Astrocyte (in vitro differentiated cells and primary cell): ENCODE results near the gene PARN. TPM values are rescaled to one million over a fixed set of nuclear protein-coding genes. Genes with fewer than 3 reads are reported as not detected.

Experiments used
- DNase-seq: peaks from one replicate; pipeline ENCODE4 v3.0.0-alpha.2; 2010; ENCODE audit warnings: low read depth
- FAIRE-seq: peaks from 2 replicates; lab custom pipeline; 2011; peaks lifted over from hg19 to GRCh38; lab: Jason Lieb, UNC
- H2AFZ ChIP-seq: 2 replicates; pipeline ENCODE4 v1.6.0; 2012; ENCODE audit warnings: low read depth, low read length, inconsistent platforms
- H3K27ac ChIP-seq: 2 replicates; pipeline ENCODE4 v1.5.1; 2011; ENCODE audit warnings: low read depth, low read length, inconsistent platforms
- H3K27me3 ChIP-seq: 2 replicates; pipeline ENCODE4 v1.6.0; 2011; ENCODE audit warnings: low read length, inconsistent platforms; ENCODE audit not compliant: insufficient read depth
- H3K36me3 ChIP-seq: 2 replicates; pipeline ENCODE4 v1.5.1; 2011; ENCODE audit warnings: low read length, inconsistent platforms; ENCODE audit not compliant: insufficient read depth
- H3K4me1 ChIP-seq: 2 replicates; pipeline ENCODE4 v1.5.1; 2011; ENCODE audit warnings: low read length, inconsistent platforms; ENCODE audit not compliant: insufficient read depth
- H3K4me2 ChIP-seq: 2 replicates; pipeline ENCODE4 v1.6.0; 2012; ENCODE audit warnings: low read length, inconsistent platforms
- H3K4me3 ChIP-seq: 2 replicates; pipeline ENCODE4 v1.5.1; 2011; ENCODE audit warnings: low read depth, mild to moderate bottlenecking, low read length, inconsistent platforms; ENCODE audit not compliant: insufficient read depth
- H3K79me2 ChIP-seq: 2 replicates; pipeline ENCODE4 v1.6.0; 2012; ENCODE audit warnings: mild to moderate bottlenecking, low read length, inconsistent platforms; ENCODE audit not compliant: insufficient read depth
- H3K9ac ChIP-seq: 2 replicates; pipeline ENCODE4 v1.6.0; 2012; ENCODE audit warnings: mild to moderate bottlenecking, low read length, inconsistent platforms
- H3K9me3 ChIP-seq: 2 replicates; pipeline ENCODE4 v1.5.1; 2012; ENCODE audit warnings: low read depth, mild to moderate bottlenecking, low read length, inconsistent platforms; ENCODE audit not compliant: insufficient read depth
- H4K20me1 ChIP-seq: 2 replicates; pipeline ENCODE4 v1.6.0; 2012; ENCODE audit warnings: low read length, inconsistent platforms; ENCODE audit not compliant: insufficient read depth
- H3K27ac Mint-ChIP-seq: one replicate; pipeline ENCODE4 v1.8.0; 2021; ENCODE audit warnings: mild to moderate bottlenecking, mixed read lengths; ENCODE audit not compliant: unreplicated experiment
- H3K27me3 Mint-ChIP-seq: one replicate; pipeline ENCODE4 v1.8.0; 2021; ENCODE audit warnings: low read depth, mixed read lengths; ENCODE audit not compliant: unreplicated experiment
- H3K36me3 Mint-ChIP-seq: one replicate; pipeline ENCODE4 v1.8.0; 2021; ENCODE audit warnings: low read depth, mixed read lengths; ENCODE audit not compliant: unreplicated experiment
- H3K4me1 Mint-ChIP-seq: one replicate; pipeline ENCODE4 v1.8.0; 2021; ENCODE audit warnings: low read depth, mixed read lengths; ENCODE audit not compliant: unreplicated experiment
- H3K4me3 Mint-ChIP-seq: one replicate; pipeline ENCODE4 v1.8.0; 2021; ENCODE audit warnings: mild to moderate bottlenecking, moderate library complexity, mixed read lengths; ENCODE audit not compliant: unreplicated experiment
- H3K9me3 Mint-ChIP-seq: one replicate; pipeline ENCODE4 v1.8.0; 2021; ENCODE audit warnings: mild to moderate bottlenecking, mixed read lengths; ENCODE audit not compliant: unreplicated experiment
- CTCF ChIP-seq: IDR thresholded peaks from 2 replicates; pipeline ENCODE4 v1.5.1; 2011; ENCODE audit warnings: low read depth, mild to moderate bottlenecking, inconsistent platforms, low read length, moderate library complexity; ENCODE audit not compliant: insufficient read depth
- EZH2 ChIP-seq: IDR thresholded peaks from 2 replicates; pipeline ENCODE4 v1.6.1; 2012; ENCODE audit warnings: mild to moderate bottlenecking, low read length, inconsistent platforms; ENCODE audit not compliant: insufficient read depth
- total RNA-seq: library from RNA; stranded (reverse); gene quantifications from 2 replicates; pipeline ENCODE4 v1.2.1, GENCODE V29; 2021

The PARN gene
- total RNA-seq, 1 donor from 2014 or later: 26.1 TPM

DNA sequence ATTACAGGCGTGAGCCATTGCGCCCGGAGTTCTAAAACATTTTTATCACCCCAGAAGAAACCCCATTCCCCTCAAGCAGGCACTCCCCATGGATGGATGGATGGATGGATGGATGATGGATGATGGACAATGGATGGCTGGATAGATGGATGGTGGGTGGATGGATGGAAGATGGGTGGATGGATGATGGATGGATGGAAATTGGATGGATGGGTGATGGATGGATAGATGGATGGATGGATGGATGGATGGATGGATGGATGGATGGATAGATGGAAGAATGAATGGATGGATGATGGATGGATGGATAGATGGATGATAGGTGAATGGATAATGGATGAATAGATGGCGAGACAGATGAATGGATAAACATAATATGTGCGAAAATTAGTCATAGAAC lies 47.6 kb upstream of the PARN start:
- Histone ChIP-seq H3K9me3 (no peaks in the 10 kb centered on the region), H3K4me1 (no peaks in the 10 kb centered on the region), H2AFZ (no peak overlapping the region), H3K4me3 (no peak overlapping the region), H3K27ac (no peak overlapping the region), H3K4me2 (no peak overlapping the region), H3K79me2 (no peaks in the 10 kb centered on the region), H3K27me3 (no peaks in the 10 kb centered on the region), H4K20me1 (no peaks in the 10 kb centered on the region), H3K36me3 (no peaks in the 10 kb centered on the region), H3K9ac (no peak overlapping the region)
- H3K36me3 Mint-ChIP-seq: no peaks in the 10 kb centered on the region
- DNase-seq: no peak
- H3K4me1 Mint-ChIP-seq: no peaks in the 10 kb centered on the region
- H3K9me3 Mint-ChIP-seq: peaks cover 3% of the 10 kb centered on the region
- no peak for FAIRE-seq
- no peaks in the 10 kb centered on the region for H3K27me3 Mint-ChIP-seq
- H3K4me3 Mint-ChIP-seq: no peak overlapping the region
- TF ChIP-seq CTCF (no peak), EZH2 (no peak)
- no peak overlapping the region for H3K27ac Mint-ChIP-seq

DNA sequence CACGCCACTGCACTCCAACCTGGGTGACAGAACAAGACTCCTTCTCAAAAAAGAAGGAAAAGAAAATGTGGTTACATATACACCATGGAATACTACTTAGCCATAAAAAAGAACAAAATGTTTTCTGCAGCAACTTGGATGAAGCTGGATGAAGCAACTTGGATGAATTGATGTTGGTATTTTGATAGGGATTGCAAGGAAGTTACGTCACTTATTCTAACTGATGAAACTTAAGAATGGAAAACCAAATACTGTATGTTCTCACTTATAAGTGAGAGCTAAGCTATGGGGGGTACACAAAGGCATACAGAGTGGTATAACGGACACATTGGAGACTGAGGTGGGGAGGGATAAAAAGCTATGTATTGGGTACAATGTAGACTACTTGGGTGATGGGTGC lies 46.6 kb upstream of the PARN start:
- Mint-ChIP-seq H3K36me3 (no peaks in the 10 kb centered on the region), H3K4me1 (no peaks in the 10 kb centered on the region), H3K27ac (no peak overlapping the region), H3K27me3 (no peaks in the 10 kb centered on the region), H3K4me3 (no peak overlapping the region), H3K9me3 (peaks cover 3% of the 10 kb centered on the region)
- Histone ChIP-seq H3K9me3 (no peaks in the 10 kb centered on the region), H3K4me1 (no peaks in the 10 kb centered on the region), H3K27ac (no peak overlapping the region), H3K36me3 (no peaks in the 10 kb centered on the region), H3K27me3 (no peaks in the 10 kb centered on the region), H3K4me2 (no peak overlapping the region), H3K4me3 (no peak overlapping the region), H2AFZ (no peak overlapping the region), H3K79me2 (no peaks in the 10 kb centered on the region), H4K20me1 (no peaks in the 10 kb centered on the region), H3K9ac (no peak overlapping the region)
- no peak for TF ChIP-seq CTCF
- TF ChIP-seq EZH2: no peak
- DNase-seq (no peak), FAIRE-seq (no peak)

- Histone ChIP-seq H3K27me3 (no peaks in the 10 kb centered on the region), H2AFZ (no peak overlapping the region), H3K4me1 (no peaks in the 10 kb centered on the region), H3K4me3 (no peak overlapping the region), H3K4me2 (no peak overlapping the region), H4K20me1 (no peaks in the 10 kb centered on the region), H3K36me3 (peaks cover 9% of the 10 kb centered on the region), H3K9me3 (no peaks in the 10 kb centered on the region), H3K27ac (no peak overlapping the region), H3K79me2 (no peaks in the 10 kb centered on the region), H3K9ac (no peak overlapping the region)
- TF ChIP-seq CTCF (no peak), EZH2 (no peak)
- no peak overlapping the region for H3K4me3 Mint-ChIP-seq
- peaks cover 4% of the 10 kb centered on the region for H3K36me3 Mint-ChIP-seq
- no peak overlapping the region for H3K27ac Mint-ChIP-seq
- H3K27me3 Mint-ChIP-seq: no peaks in the 10 kb centered on the region
- H3K9me3 Mint-ChIP-seq: no peaks in the 10 kb centered on the region
- FAIRE-seq (no peak), DNase-seq (no peak)
- no peaks in the 10 kb centered on the region for H3K4me1 Mint-ChIP-seq
Measured at GRCh38 chr16:14672403-14672971, 42.4 kb upstream of the PARN start.
